K562 (cell line): ENCODE data around the gene SCYL1. TPM values are rescaled to one million over a fixed set of nuclear protein-coding genes. Genes with fewer than 3 reads are reported as not detected.
A peak's percentile ranks its signal among the peaks of the same experiment; 100 is the strongest.

ENCODE experiments used
- EP300 ChIP-seq: IDR thresholded peaks from 2 replicates; pipeline ENCODE4 v1.6.1; 2012; ENCODE audit warnings: low read length, improper control_type of control experiment
- HDAC6 ChIP-seq: IDR thresholded peaks from 2 replicates; pipeline ENCODE4 v1.6.1; 2012; ENCODE audit warnings: low read depth, mild to moderate bottlenecking, control low read depth, inconsistent platforms, low read length, moderate library complexity
- KLF1 ChIP-seq: fragments of 450-650 bp; IDR thresholded peaks from 2 replicates; pipeline ENCODE4 v1.6.1; 2016; ENCODE audit warnings: missing genetic modification characterization, missing compliant biosample characterization
- MTA3 ChIP-seq: fragments of 450-650 bp; formaldehyde crosslinking; IDR thresholded peaks from 2 replicates; pipeline ENCODE4 v1.6.1; 2017; ENCODE audit warnings: mild to moderate bottlenecking, borderline replicate concordance
- MYBL2 ChIP-seq, 2 experiments: fragments of 450-650 bp in 1 of 2; sonication (generic) in 1 of 2; formaldehyde crosslinking in 1 of 2; IDR thresholded peaks; 2 replicates each; pipeline versions ENCODE4 v1.6.1 to v1.8.1; 2017 to 2022; ENCODE audit warnings: borderline replicate concordance in 1 of 2, inconsistent platforms in 1 of 2, low read depth in 1 of 2, mild to moderate bottlenecking in 1 of 2, missing genetic modification reagents in 1 of 2, moderate library complexity in 1 of 2
- NFIC ChIP-seq: fragments of 450-650 bp; IDR thresholded peaks from 2 replicates; pipeline ENCODE4 v1.6.1; 2017; ENCODE audit warnings: mild to moderate bottlenecking, inconsistent platforms
- ZKSCAN8 ChIP-seq: fragments of 200-800 bp; sonication (Bioruptor generic); IDR thresholded peaks from 2 replicates; pipeline ENCODE4 v1.6.1; 2016; ENCODE audit warnings: missing genetic modification characterization, missing compliant biosample characterization
- ZNF282 ChIP-seq: sonication (generic); formaldehyde crosslinking; IDR thresholded peaks from 2 replicates; pipeline ENCODE4 v1.8.1; 2023; ENCODE audit warnings: missing genetic modification reagents
- polyA plus RNA-seq, 8 experiments: library from polyadenylated mRNA; depleted of rRNA in 4 of 8; stranded (reverse) in 5 of 8; unstranded in 3 of 8; fragments of >200 nt; fragmentation: Nextera tagmentation in 2 of 8; fragmentation: Illumina TruSeq in 1 of 8; extraction: Ambion mirVana in 2 of 8; extraction: Trizol in 1 of 8; gene quantifications; 2 replicates each; pipeline versions ENCODE4 v1.2.1 to v1.2.3, GENCODE V29; 2011 to 2014; ENCODE audit warnings: inconsistent platforms in 1 of 8, missing spikeins in 1 of 8
- total RNA-seq, 7 experiments: library from RNA; depleted of rRNA in 6 of 7; stranded (reverse); fragments of >200 nt in 6 of 7; fragmentation: Illumina TruSeq in 2 of 7; extraction: Trizol in 2 of 7; gene quantifications; 2 replicates each; pipeline versions ENCODE4 v1.2.1 to v1.2.3, GENCODE V29; 2011 to 2021; ENCODE audit warnings: low replicate concordance in 1 of 7
- TF ChIP-seq, protein P1 (sequence below): fragments of 250-450 bp; sonication (Bioruptor Pico); IDR thresholded peaks from 2 replicates; pipeline ENCODE4 v1.5.0; 2021; ENCODE audit warnings: mild to moderate bottlenecking, borderline replicate concordance
- TF ChIP-seq, protein P2 (sequence below): fragments of 450-650 bp; formaldehyde crosslinking; IDR thresholded peaks from 2 replicates; pipeline ENCODE4 v1.4.0; 2020; ENCODE audit warnings: mild to moderate bottlenecking, moderate library complexity
- TF ChIP-seq, protein P3 (sequence below): fragments of 450-650 bp; formaldehyde crosslinking; IDR thresholded peaks from 2 replicates; pipeline ENCODE4 v1.4.0; 2020; ENCODE audit warnings: mild to moderate bottlenecking, mixed read lengths
- TF ChIP-seq, protein P4 (sequence below), 2 experiments: fragments of 450-650 bp; formaldehyde crosslinking in 1 of 2; IDR thresholded peaks; 2 replicates each; pipeline versions ENCODE4 v1.4.0 to v1.6.1; 2014 to 2020; ENCODE audit warnings: mild to moderate bottlenecking in 2 of 2, borderline replicate concordance in 1 of 2, low read depth in 1 of 2

Gene SCYL1
- total and polyA plus RNA-seq, 9 of the 15 experiments (the other 6 are each of a cell fraction or from before 2014, with no cell fraction given), result 1.9 to 145 (median 57.6) TPM

DNA sequence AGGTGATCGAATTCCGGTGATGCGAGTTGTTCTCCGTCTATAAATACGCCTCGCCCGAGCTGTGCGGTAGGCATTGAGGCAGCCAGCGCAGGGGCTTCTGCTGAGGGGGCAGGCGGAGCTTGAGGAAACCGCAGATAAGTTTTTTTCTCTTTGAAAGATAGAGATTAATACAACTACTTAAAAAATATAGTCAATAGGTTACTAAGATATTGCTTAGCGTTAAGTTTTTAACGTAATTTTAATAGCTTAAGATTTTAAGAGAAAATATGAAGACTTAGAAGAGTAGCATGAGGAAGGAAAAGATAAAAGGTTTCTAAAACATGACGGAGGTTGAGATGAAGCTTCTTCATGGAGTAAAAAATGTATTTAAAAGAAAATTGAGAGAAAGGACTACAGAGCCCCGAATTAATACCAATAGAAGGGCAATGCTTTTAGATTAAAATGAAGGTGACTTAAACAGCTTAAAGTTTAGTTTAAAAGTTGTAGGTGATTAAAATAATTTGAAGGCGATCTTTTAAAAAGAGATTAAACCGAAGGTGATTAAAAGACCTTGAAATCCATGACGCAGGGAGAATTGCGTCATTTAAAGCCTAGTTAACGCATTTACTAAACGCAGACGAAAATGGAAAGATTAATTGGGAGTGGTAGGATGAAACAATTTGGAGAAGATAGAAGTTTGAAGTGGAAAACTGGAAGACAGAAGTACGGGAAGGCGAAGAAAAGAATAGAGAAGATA, 25.7 kb upstream of the SCYL1 start, which contains the start of gene MALAT1 (continued):
- TF ChIP-seq, protein P1, sequence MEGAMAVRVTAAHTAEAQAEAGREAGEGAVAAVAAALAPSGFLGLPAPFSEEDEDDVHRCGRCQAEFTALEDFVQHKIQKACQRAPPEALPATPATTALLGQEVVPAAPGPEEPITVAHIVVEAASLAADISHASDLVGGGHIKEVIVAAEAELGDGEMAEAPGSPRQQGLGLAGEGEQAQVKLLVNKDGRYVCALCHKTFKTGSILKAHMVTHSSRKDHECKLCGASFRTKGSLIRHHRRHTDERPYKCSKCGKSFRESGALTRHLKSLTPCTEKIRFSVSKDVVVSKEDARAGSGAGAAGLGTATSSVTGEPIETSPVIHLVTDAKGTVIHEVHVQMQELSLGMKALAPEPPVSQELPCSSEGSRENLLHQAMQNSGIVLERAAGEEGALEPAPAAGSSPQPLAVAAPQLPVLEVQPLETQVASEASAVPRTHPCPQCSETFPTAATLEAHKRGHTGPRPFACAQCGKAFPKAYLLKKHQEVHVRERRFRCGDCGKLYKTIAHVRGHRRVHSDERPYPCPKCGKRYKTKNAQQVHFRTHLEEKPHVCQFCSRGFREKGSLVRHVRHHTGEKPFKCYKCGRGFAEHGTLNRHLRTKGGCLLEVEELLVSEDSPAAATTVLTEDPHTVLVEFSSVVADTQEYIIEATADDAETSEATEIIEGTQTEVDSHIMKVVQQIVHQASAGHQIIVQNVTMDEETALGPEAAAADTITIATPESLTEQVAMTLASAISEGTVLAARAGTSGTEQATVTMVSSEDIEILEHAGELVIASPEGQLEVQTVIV (CRISPR knock-in tag), result peak; percentile 92
- TF ChIP-seq, protein P2, sequence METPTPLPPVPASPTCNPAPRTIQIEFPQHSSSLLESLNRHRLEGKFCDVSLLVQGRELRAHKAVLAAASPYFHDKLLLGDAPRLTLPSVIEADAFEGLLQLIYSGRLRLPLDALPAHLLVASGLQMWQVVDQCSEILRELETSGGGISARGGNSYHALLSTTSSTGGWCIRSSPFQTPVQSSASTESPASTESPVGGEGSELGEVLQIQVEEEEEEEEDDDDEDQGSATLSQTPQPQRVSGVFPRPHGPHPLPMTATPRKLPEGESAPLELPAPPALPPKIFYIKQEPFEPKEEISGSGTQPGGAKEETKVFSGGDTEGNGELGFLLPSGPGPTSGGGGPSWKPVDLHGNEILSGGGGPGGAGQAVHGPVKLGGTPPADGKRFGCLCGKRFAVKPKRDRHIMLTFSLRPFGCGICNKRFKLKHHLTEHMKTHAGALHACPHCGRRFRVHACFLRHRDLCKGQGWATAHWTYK, result peak; percentile 96; the same call in 1 of the 2 replicates
- TF ChIP-seq ZNF282 (CRISPR knock-in tag) (no peak), KLF1 (0 out of 2 replicates have a peak, but pooled peaks have one; percentile 5), EP300 (peak; percentile 94), MYBL2 (IDR thresholded peaks at IDR 0.05; ENCODE audit: low read depth) (no peak), MYBL2 (CRISPR knock-in tag; IDR thresholded peaks at IDR 0.05; ENCODE audit: borderline replicate concordance) (no peak), MTA3 (peak; percentile 99), HDAC6 (no peak; the same call in 1 of the 2 replicates), NFIC (peak; percentile 73), ZKSCAN8 (CRISPR knock-in tag) (no peak)
- TF ChIP-seq, protein P3, sequence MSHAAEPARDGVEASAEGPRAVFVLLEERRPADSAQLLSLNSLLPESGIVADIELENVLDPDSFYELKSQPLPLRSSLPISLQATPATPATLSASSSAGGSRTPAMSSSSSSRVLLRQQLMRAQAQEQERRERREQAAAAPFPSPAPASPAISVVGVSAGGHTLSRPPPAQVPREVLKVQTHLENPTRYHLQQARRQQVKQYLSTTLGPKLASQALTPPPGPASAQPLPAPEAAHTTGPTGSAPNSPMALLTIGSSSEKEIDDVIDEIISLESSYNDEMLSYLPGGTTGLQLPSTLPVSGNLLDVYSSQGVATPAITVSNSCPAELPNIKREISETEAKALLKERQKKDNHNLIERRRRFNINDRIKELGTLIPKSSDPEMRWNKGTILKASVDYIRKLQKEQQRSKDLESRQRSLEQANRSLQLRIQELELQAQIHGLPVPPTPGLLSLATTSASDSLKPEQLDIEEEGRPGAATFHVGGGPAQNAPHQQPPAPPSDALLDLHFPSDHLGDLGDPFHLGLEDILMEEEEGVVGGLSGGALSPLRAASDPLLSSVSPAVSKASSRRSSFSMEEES, result peak; percentile 73
- TF ChIP-seq, protein P4, sequence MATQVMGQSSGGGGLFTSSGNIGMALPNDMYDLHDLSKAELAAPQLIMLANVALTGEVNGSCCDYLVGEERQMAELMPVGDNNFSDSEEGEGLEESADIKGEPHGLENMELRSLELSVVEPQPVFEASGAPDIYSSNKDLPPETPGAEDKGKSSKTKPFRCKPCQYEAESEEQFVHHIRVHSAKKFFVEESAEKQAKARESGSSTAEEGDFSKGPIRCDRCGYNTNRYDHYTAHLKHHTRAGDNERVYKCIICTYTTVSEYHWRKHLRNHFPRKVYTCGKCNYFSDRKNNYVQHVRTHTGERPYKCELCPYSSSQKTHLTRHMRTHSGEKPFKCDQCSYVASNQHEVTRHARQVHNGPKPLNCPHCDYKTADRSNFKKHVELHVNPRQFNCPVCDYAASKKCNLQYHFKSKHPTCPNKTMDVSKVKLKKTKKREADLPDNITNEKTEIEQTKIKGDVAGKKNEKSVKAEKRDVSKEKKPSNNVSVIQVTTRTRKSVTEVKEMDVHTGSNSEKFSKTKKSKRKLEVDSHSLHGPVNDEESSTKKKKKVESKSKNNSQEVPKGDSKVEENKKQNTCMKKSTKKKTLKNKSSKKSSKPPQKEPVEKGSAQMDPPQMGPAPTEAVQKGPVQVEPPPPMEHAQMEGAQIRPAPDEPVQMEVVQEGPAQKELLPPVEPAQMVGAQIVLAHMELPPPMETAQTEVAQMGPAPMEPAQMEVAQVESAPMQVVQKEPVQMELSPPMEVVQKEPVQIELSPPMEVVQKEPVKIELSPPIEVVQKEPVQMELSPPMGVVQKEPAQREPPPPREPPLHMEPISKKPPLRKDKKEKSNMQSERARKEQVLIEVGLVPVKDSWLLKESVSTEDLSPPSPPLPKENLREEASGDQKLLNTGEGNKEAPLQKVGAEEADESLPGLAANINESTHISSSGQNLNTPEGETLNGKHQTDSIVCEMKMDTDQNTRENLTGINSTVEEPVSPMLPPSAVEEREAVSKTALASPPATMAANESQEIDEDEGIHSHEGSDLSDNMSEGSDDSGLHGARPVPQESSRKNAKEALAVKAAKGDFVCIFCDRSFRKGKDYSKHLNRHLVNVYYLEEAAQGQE (IDR thresholded peaks at IDR 0.05; ENCODE audit: borderline replicate concordance), result peak; percentile 94
- TF ChIP-seq, protein P4 (CRISPR knock-in tag; IDR thresholded peaks at IDR 0.05; ENCODE audit: low read depth), result peak; percentile 85
